HG02623 (cell line): Measurements from ENCODE around the gene KRTAP22-1.

Experiments
- ATAC-seq: cut with Tn5 transposase; IDR thresholded peaks from one replicate; pipeline ENCODE4 v1.9.1; 2021; ENCODE audit warnings: moderate library complexity; ENCODE audit not compliant: unreplicated experiment

The KRTAP22-1 gene

DNA sequence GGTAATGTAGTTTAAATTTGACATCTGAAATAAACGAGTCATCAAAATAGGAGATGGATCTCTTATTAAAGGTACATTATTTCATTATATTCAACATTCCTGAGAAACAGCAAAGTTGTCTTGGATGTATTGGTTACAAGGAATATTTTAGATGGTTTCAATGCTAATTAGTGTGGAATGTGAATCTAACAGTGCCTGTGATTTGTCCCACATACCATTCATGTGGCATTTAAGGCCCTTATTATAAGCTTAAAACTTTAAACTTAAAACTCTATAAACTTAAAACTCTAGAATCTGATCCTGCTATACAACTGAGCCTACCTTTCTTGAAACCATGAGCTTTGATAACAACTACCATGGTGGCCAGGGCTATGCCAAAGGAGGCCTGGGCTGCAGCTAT lies at the start of gene KRTAP22-1:
Gene KRTAP22-1 (plus strand): TSS at position 301 of the 400 bp plus-strand sequence.
- ATAC-seq, result no peak

DNA sequence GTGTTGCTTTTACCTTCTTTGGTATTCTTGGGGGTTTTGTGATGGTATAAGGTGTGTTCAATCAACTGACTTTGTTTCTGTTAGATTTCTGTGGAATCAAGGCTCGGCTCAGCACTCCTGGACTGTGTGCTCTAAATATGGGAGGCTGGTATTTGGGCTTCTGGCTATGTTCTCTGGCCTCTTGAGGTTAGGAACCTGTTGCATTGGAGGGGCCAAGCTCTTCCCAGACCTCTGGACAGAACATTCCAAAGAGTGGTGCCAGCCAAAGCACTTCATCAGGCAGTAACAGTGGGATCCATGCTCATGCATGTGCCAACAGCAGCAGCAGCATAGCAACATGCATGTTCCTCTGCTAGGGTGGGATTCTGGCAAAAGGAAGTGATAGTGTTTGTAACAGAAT lies 48.1 kb upstream of the KRTAP22-1 start:
- ATAC-seq, result no peak

DNA sequence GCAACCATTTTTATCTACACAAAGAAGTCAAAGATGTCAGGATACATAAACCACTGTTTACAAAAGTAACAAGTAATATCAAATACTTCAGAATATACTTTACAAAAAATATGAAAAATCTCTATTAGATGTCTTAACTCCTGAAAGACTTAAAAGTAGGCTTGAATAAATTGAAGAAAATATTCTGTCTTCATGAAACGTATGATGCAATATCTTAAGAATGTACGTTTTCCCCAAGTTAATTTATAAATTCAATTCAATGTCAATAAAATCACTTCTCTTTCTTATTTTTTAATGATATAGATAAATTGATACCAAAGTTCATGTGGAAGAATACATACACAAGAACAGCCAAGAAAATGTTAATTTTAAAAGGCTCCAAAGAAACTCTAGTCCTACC lies 45.8 kb upstream of the KRTAP22-1 start:
- no peak for ATAC-seq

DNA sequence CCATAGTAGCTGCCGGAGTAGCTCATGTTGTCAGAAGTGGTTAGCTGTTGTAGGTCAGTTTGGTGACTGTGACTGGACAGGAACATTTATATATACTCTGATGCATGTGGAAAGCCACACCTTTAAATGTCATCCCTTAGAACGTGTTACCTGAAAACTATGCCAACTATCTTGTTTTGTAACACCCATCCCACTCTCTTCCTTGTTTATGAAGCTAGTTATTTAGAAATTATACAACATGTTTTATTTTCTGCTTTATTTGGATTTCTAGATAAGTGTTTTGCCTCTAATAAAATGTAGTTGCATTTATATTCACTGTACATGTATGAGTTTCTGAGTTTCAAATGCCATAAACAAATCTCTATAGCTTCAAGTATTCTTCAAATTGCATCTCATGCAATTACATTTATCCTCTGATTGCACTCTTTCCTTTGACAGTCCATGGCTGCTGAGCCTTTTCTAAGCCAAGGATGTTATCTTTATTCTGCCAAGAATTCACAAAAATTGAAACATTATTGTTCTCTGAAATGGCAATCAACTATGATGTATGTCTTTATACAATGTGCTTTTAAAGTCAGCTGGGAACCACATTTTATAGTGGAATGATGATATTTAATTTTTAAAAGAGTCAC lies 39.5 kb upstream of the KRTAP22-1 start, which contains the start of gene KRTAP19-7:
Gene KRTAP19-7 (minus strand): TSS at position 51 of the 632 bp plus-strand sequence. CDS start 25 bp downstream, at position 26.
- ATAC-seq, result no peak

DNA sequence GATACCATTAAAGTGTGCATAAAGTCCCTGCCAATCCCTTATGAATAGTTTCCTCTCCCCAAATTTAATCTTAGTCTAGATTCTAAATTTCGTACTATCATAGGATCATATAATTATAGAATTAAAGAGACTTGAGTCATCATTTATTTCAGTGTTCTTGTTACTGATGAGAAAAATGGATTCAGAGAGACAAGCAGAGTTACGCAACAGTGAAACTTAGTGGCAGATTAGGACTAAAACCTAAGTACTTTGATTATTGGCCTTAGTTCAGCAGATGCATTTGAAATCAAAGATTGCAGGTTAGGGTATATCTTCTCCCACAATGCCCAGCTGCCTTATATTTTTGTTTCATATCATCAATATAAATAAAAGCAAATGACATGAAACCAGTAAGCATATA lies 38.9 kb upstream of the KRTAP22-1 start:
- no peak for ATAC-seq

DNA sequence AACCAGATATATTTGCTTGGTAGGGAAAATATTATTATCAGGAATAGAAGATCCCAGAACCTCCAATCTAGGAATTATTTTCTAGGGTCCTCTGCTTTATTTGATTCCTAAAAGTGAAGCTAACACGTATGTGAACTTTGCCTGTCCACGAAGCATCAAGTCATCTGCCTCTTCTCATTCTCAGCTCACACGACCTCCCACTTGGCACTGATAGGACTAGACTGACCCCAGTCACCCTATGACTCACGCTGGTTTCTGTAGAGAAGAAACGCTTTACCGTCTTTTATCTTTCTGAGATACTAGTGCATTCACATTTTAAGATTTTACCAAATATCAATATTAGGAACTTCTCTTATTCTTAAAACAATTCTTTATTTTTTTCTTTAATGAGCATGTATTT lies 37.8 kb upstream of the KRTAP22-1 start:
- no peak for ATAC-seq

DNA sequence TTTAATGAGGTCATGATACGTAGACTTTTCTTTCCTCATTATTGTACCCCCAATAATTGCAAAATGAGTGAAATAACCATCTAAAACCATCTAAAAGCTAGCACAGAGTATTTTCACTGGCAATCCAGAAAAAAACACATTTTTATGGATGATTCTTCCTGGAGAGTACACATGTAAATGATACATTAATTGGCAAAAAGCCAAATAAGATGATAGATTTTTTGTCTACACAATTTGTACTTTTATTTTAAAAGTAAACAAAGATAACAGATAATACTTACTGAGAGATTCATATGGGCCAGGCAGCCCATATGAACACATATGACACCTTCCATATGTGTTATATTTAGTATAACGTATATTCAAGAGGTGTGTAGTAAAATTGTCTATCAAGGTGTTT lies 37.3 kb upstream of the KRTAP22-1 start:
- ATAC-seq, result no peak

DNA sequence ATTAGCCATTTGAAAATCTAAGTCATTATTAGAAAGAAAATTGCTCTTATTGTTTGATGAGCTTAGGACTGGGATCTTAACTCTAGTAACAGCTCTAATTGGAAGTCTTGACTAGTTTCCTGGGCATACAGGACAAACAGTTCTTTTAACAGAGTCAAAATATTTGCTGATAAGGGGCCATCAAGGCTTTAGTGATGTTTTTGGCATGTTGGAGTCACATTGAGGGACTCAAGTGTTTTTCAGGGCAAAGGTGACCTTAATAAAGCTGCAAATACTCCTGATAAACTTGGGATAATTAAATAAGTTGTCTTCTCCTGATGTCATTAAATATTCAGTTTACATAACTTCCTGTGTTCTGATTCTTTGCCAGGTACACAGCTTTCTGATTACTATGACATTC lies 33.3 kb upstream of the KRTAP22-1 start:
- no peak for ATAC-seq

DNA sequence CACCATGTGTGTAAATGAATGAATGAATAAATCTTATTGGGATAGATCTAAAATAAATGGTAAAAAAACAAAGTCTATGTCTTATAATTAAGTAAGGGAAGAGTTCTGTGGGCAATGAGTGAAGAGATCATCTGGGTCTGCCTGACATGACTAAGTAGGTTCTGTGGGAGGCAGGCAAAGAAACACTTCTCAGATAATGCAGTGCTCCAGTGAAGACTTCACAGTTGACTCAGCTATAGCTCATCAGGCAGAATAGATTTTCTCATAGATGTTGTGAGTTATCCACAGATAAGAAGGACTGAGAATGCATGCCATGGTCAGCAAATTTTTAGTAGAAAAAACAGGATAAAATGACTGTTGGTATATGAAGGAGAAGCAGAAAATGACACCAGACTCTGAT lies 23.1 kb upstream of the KRTAP22-1 start:
- ATAC-seq, result no peak

DNA sequence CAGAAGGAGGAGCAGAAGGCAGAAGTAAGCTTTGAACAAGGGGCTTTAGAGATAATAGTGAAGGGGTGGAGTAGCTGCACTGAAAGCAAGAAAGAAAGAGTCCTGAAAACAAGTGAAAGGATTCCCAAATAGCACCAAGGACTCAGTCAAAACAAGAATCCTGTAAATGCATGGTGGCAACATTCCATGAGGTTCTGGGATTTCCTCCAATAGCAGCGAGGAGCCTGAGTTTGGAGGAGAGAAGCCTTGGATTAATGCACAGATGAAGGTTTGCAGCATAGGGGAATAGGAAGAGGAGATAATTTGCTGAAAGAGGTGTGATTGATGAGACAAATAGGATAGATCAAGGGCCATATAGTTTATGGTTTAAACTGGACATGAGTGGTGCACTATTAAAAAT lies 21.5 kb upstream of the KRTAP22-1 start:
- no peak for ATAC-seq

DNA sequence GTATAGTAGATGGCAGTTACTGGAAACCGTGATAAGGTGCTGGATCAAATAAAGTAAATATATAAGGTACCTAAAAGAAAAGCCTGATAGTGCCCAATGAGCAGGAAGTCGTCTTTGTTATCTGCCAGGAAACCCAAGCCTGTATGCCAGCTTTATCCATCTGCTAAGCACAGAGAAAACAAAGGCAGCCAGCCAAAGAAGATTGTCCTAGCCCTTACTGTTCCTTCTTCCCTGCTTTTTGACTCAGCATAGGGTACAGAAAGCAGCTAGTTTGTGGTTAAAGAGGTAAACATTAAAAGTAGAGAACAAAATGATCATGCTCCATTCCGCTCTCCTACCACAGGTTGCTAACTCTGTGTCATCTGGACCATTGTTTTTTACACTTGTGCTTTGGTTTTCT lies 20.8 kb upstream of the KRTAP22-1 start:
- ATAC-seq, result no peak

DNA sequence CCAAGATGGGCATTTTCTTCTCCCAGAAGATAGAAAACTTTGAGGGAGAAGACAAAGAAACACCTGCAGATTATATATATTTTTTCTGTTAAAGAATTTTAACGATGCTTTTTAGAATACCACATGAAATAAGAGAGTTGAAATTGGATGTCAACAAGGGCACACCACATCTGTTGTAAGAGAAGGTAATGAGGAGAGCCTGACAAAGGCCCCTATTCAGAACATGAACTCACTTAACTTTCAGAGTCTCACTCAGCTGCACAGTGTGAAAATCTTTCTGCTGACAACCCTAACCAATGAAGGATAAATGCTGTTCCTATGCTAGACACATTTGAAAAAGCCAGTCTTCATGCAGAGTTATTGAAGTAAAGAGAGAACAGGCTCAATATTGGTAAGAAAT lies 18.0 kb upstream of the KRTAP22-1 start:
- no peak for ATAC-seq

DNA sequence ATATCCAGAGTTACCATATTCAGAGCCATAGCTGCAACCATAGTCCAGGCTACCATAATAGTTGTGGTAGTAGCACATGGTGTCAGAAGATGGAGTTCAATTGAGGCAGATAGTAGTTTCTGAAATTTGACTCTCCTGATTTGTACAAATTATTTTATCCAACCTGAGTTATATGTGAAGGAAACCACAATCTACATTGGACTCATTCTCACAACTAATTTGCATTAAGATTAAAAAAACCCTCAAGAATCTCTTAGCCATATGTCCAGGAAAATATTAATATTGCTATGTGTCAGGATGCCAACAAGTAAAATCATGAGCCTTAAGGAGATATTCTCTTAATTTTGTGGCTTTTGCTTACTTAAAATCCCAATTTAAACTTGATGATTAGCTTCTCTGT lies 10.6 kb upstream of the KRTAP22-1 start, which contains the start of gene KRTAP22-2:
Gene KRTAP22-2 (minus strand): TSS at position 101 of the 400 bp plus-strand sequence.
- ATAC-seq, result no peak

DNA sequence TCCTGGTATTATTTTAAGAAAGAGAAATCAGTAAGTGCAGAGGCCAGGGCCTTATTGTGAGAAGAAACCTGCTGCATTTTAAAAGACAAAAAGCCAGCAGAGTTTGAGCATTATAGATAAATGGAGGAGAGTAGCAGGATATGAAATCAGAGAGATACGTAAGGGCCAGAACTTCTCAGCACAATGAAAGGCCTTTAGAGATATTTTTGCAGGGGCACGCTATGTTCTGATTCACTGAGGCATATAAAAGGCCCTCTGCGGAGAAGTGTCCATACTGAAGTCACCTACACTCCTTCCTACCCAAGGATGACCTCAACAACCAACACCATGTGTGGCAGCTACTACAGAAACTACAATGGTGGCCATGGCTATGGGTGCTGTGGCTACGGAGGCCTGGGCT lies 8.7 kb upstream of the KRTAP22-1 start, which contains the start of gene KRTAP6-3:
Gene KRTAP6-3 (plus strand): TSS at position 301 of the 400 bp plus-strand sequence. CDS start 6 bp downstream, at position 307.
- ATAC-seq, result no peak

DNA sequence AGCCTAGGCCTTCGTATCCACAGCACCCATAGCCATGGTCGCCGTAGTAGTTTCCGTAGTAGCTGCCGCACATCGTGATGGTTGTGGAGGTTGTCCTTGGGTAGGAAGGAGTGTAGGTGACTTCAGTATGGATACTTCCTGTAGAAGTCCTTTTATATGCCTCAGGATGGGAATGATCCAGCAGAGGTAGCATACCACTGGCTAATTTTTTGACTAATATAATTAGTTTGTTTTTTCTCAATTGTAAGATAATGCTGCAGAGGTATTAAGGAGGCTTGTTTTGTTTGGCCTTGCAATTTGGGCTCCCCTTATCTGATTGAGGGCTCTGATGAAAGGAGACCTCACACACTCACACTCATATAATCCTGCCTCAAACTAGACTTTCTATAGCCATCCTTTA lies 2.1 kb upstream of the KRTAP22-1 start, which contains the start of gene KRTAP6-2:
Gene KRTAP6-2 (minus strand): TSS at position 101 of the 400 bp plus-strand sequence. CDS start 28 bp downstream, at position 73.
- ATAC-seq, result no peak

DNA sequence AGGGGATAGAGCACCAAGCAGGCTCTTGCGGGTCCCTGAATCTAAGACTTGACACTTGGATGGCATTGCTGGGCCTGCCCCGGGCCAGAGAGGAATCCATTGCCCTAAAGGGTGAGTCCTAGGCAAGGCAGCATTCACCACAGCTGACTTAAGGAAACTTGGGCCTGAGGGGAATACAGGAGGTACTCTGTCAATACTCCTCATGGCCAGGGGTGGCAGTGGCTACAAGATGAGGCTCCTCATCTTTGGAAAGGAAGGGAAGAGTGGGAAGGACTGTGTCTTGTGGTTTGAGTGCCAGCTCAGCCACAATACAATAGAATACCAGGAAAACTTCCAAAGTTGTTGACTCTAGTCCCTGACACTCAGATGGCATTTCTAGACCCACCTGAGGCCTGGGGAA lies 5.1 kb downstream of the KRTAP22-1 start:
- ATAC-seq, result no peak

DNA sequence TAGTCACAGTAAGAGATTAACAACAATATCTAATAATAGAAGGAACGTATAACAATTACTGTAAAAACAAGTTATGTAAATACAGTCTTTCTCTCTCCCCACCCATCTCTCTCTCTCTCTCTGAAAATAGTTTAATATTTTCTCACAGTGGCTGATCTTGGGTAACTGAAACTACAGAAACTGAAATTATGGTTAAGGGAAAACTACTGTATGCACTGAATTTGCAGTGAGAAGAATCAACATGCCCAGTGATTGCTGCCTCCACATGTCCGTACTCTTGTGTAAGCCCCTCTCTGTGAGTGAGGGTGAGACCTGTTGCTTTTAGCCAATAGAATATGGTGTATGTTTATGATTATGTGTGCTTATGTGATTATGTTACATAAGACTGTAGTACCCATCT lies 11.2 kb downstream of the KRTAP22-1 start:
- no peak for ATAC-seq

DNA sequence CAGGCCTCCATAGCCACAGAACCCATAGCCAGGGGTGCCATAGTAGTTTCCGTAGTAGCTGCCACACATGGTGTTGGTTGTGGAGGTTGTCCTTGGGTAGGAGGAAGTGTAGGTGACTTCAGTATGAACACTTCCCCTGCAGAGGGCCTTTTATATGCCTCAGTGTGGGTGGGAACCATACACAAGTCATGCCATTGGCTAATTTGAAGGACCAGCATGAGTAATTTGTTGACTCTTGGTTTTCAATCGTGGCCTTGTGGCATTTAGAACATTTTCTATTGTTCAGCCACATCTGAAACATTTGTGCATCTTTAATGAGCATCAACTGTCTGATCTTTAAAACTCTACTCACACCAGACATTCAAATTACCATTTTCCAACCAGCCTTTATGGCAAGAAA lies 12.9 kb downstream of the KRTAP22-1 start, which contains the start of gene KRTAP6-1:
Gene KRTAP6-1 (minus strand): TSS at position 95 of the 400 bp plus-strand sequence. CDS start 26 bp downstream, at position 69.
- ATAC-seq, result no peak

DNA sequence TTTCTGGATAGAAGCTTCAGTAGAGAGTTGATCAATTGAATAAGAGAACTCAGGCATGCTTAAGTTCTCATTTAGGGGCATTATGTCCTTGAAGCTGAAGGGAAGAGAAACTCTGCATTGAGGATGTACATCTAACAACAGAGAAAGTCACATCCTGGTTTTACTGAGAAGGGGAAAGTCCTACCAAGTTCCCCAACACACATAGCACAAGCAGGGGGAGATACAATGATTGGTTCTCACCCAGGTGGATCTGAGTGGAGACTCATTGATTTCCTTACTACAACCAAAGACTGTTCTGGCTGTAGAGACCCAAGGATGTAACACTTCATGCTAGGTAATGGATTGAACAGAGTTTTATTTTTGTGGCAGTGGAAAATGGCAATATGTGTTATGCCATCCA lies 14.3 kb downstream of the KRTAP22-1 start:
- ATAC-seq, result no peak

DNA sequence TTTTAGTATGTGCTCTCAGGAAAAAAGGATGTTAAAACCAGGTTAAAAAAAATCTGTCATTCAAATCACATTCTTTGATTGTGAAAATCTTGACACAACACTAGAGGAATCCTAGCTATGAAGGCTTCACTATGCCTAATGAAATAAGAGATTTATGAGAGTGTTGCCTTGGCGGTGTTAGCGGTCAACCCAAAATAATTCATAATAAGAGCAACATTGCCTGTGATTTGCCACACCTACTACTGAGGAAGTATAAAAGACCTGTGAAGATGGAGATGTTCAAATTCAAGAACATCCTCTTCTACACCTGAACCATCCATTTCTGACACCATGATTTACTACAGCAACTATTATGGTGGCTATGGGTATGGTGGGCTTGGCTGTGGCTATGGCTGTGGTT lies 15.2 kb downstream of the KRTAP22-1 start, which contains the start of gene KRTAP20-1:
Gene KRTAP20-1 (plus strand): TSS at position 301 of the 400 bp plus-strand sequence. CDS start 30 bp downstream, at position 331.
- ATAC-seq, result no peak

DNA sequence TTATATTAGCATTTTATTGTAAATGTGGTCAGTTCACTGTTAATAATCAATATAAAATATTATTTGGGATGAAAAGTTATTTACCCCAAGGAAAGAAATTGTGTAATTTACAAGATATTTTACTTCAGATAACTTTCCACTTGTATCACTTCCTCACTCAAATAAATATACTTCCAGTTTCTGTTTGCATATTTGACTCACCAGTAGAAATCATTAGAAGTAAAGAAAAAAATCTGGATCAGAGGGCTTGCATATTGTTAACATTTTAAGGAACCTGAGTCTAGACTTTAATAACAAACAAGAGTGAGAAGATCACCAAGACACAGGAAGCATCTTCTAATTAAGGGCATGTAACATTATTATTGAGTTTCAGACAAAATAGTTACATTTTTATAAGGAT lies 19.2 kb downstream of the KRTAP22-1 start:
- no peak for ATAC-seq

DNA sequence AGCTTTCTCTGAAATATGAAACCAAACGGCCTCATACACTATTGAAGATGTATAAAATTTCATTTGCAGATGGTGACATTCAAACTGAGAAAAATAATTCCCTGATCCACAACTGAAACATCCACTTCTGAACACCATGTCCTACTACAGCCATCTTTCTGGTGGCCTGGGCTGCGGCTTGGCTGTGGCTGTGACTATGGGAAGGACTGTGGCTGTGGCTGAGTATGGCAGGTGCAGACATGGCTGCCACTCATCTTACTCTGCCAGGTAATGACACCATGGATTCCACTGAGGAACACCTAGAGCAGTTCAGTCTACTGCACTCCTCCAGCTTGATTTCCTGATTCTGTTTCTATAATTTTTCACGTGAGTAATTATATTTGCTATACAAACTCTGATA lies 19.6 kb downstream of the KRTAP22-1 start, which contains the start of gene KRTAP20-4:
Gene KRTAP20-4 (plus strand): TSS at position 106 of the 400 bp plus-strand sequence.
- ATAC-seq, result no peak
